IMR-90 (cell line): Measurements from ENCODE around the gene C5AR2. TPM values are rescaled to one million over a fixed set of nuclear protein-coding genes. Genes with fewer than 3 reads are reported as not detected.

Source experiments
- ATAC-seq: fragments of 200-7000 bp; cut with Tn5 transposase; 2 replicates; pipeline ENCODE4 v1.9.1; 2020; ENCODE audit warnings: low read depth, mild to moderate bottlenecking, moderate library complexity
- BruUV-seq: library from RNA; stranded (reverse); fragments of 400-500 nt; replicated peaks from 2 replicates; lab custom pipeline; 2021; lab: Mats Ljungman, UMichigan
- CTCF ChIA-PET: fragments of 300-600 bp; formaldehyde crosslinking; extraction: SDS; loops from one replicate; lab custom pipeline; 2021; ENCODE audit warnings: antibody characterized with exemption; lab: Yijun Ruan, JAX
- POLR2A ChIA-PET: fragments of 300-600 bp; sonication (Branson Sonifier 250); formaldehyde crosslinking; loops from one replicate; lab custom pipeline; 2022; ENCODE audit warnings: antibody characterized with exemption; ENCODE audit not compliant: unreplicated experiment; lab: Charles Lee
- DNase-seq: peaks from one replicate; pipeline ENCODE4 v3.0.0; 2013
- H2AFZ ChIP-seq: replicated peaks from 2 replicates; pipeline ENCODE3; 2013; ENCODE audit warnings: low read length, mild to moderate bottlenecking; ENCODE audit not compliant: poor library complexity
- H2AK5ac ChIP-seq: 2 replicates; pipeline ENCODE4 v1.6.1; 2013; ENCODE audit warnings: low read depth, low read length, inconsistent platforms
- H2AK9ac ChIP-seq: replicated peaks from 2 replicates; pipeline ENCODE3; 2013; ENCODE audit warnings: mild to moderate bottlenecking, low read depth, low read length, moderate library complexity; ENCODE audit not compliant: poor library complexity
- H2BK120ac ChIP-seq: 2 replicates; pipeline ENCODE4 v1.6.1; 2013; ENCODE audit warnings: low read depth, low read length, inconsistent platforms
- H2BK15ac ChIP-seq: 3 replicates; pipeline ENCODE4 v1.6.1; 2013; ENCODE audit warnings: low read depth, low read length, inconsistent platforms
- H2BK20ac ChIP-seq: 2 replicates; pipeline ENCODE4 v1.6.1; 2013; ENCODE audit warnings: low read depth, mild to moderate bottlenecking, inconsistent platforms, low read length, moderate library complexity
- H2BK5ac ChIP-seq: 2 replicates; pipeline ENCODE4 v1.6.1; 2013; ENCODE audit warnings: mild to moderate bottlenecking, low read depth, low read length, inconsistent platforms; ENCODE audit not compliant: poor library complexity, severe bottlenecking
- H3K14ac ChIP-seq: replicated peaks from 2 replicates; pipeline ENCODE4 v1.6.1; 2013; ENCODE audit warnings: low read depth, low read length, inconsistent platforms
- H3K18ac ChIP-seq: 2 replicates; pipeline ENCODE4 v1.6.1; 2013; ENCODE audit warnings: low read depth, low read length, control low read depth
- H3K23ac ChIP-seq: 2 replicates; pipeline ENCODE4 v1.6.1; 2013; ENCODE audit warnings: low read depth, low read length, inconsistent platforms
- H3K27ac ChIP-seq: 2 replicates; pipeline ENCODE4 v1.5.1; 2013; ENCODE audit warnings: mild to moderate bottlenecking, control low read depth, low read length; ENCODE audit not compliant: insufficient read depth
- H3K27me3 ChIP-seq: 2 replicates; pipeline ENCODE4 v1.6.1; 2013; ENCODE audit warnings: low read length; ENCODE audit not compliant: control insufficient read depth, insufficient read depth
- H3K36me3 ChIP-seq: 2 replicates; pipeline ENCODE4 v1.6.1; 2013; ENCODE audit warnings: low read length, mixed read lengths; ENCODE audit not compliant: control insufficient read depth, insufficient read depth
- H3K4ac ChIP-seq: 2 replicates; pipeline ENCODE4 v1.6.1; 2013; ENCODE audit warnings: low read depth, low read length, inconsistent platforms
- H3K4me1 ChIP-seq: 2 replicates; pipeline ENCODE4 v1.6.1; 2013; ENCODE audit warnings: low read length, mixed read lengths; ENCODE audit not compliant: control insufficient read depth, insufficient read depth
- H3K4me2 ChIP-seq: 2 replicates; pipeline ENCODE4 v1.6.1; 2013; ENCODE audit warnings: low read depth, mild to moderate bottlenecking, control low read depth, low read length, moderate library complexity
- H3K4me3 ChIP-seq: 2 replicates; pipeline ENCODE4 v1.5.1; 2013; ENCODE audit warnings: low read depth, mild to moderate bottlenecking, control low read depth, low read length, moderate library complexity; ENCODE audit not compliant: insufficient read depth
- H3K56ac ChIP-seq: 2 replicates; pipeline ENCODE4 v1.6.1; 2013; ENCODE audit warnings: low read length, inconsistent platforms; ENCODE audit not compliant: insufficient read depth; ENCODE audit errors: extremely low read depth
- H3K79me1 ChIP-seq, 2 experiments: 2 replicates each; pipeline ENCODE4 v1.6.1; 2013; ENCODE audit warnings: low read length in 2 of 2, inconsistent platforms in 1 of 2, low read depth in 1 of 2
- H3K9ac ChIP-seq: 2 replicates; pipeline ENCODE4 v1.6.1; 2013; ENCODE audit warnings: low read depth, low read length, control low read depth
- H3K9me1 ChIP-seq: 2 replicates; pipeline ENCODE4 v1.6.1; 2013; ENCODE audit warnings: low read length, inconsistent platforms; ENCODE audit not compliant: insufficient read depth
- H3K9me3 ChIP-seq: 2 replicates; pipeline ENCODE4 v1.6.1; 2013; ENCODE audit warnings: low read length; ENCODE audit not compliant: control insufficient read depth, insufficient read depth
- H4K20me1 ChIP-seq: 2 replicates; pipeline ENCODE4 v1.6.1; 2013; ENCODE audit warnings: low read length, inconsistent platforms; ENCODE audit not compliant: insufficient read depth
- H4K5ac ChIP-seq: 2 replicates; pipeline ENCODE4 v1.6.1; 2013; ENCODE audit warnings: mild to moderate bottlenecking, low read depth, low read length, control low read depth
- H4K8ac ChIP-seq, 2 experiments: 2 replicates each; pipeline ENCODE4 v1.6.1; 2013; ENCODE audit warnings: low read depth in 2 of 2, low read length in 2 of 2, control low read depth in 1 of 2, inconsistent platforms in 1 of 2
- H4K91ac ChIP-seq: 2 replicates; pipeline ENCODE4 v1.6.1; 2013; ENCODE audit warnings: low read depth, low read length, inconsistent platforms; ENCODE audit not compliant: insufficient read depth
- CTCF ChIP-seq: conservative IDR thresholded peaks from 2 replicates; pipeline ENCODE4 v1.5.1; 2012; ENCODE audit warnings: mild to moderate bottlenecking, low read depth, low read length, improper control_type of control experiment
- MAFK ChIP-seq: IDR thresholded peaks from 2 replicates; pipeline ENCODE4 v1.6.1; 2012; ENCODE audit warnings: low read depth, low read length, improper control_type of control experiment
- MAZ ChIP-seq: IDR thresholded peaks from 2 replicates; pipeline ENCODE4 v1.6.1; 2012; ENCODE audit warnings: low read depth, mild to moderate bottlenecking, low read length, improper control_type of control experiment, moderate library complexity, borderline replicate concordance
- NFE2L2 ChIP-seq: fragments of 150-350 bp; IDR thresholded peaks from 2 replicates; pipeline ENCODE4 v1.6.1; 2016; ENCODE audit warnings: low read depth, mild to moderate bottlenecking, low read length
- RCOR1 ChIP-seq: IDR thresholded peaks from 2 replicates; pipeline ENCODE4 v1.6.1; 2012; ENCODE audit warnings: mild to moderate bottlenecking, low read length, improper control_type of control experiment; ENCODE audit not compliant: insufficient replicate concordance
- RFX5 ChIP-seq: IDR thresholded peaks from 2 replicates; pipeline ENCODE4 v1.8.0; 2012; ENCODE audit warnings: low read depth, mild to moderate bottlenecking, low read length, moderate library complexity
- SMC3 ChIP-seq: fragments of 150-350 bp; IDR thresholded peaks from 2 replicates; pipeline ENCODE4 v1.6.1; 2016; ENCODE audit warnings: low read depth, mild to moderate bottlenecking, antibody characterized with exemption, low read length, moderate library complexity
- USF2 ChIP-seq: fragments of 150-350 bp; IDR thresholded peaks from 2 replicates; pipeline ENCODE4 v1.6.1; 2017; ENCODE audit warnings: mild to moderate bottlenecking, antibody characterized with exemption, low read length, low read depth
- WGBS, 2 experiments: methylation state at CpG; one replicate each; pipeline versions ENCODE4 v1.1.5 to v1.1.7; 2013; ENCODE audit warnings: missing lambda C conversion rate in 2 of 2; ENCODE audit not compliant: insufficient read length in 1 of 2; ENCODE audit errors: extremely low coverage in 2 of 2; 5-methylcytosine and 5-hydroxymethylcytosine counted together
- dilution Hi-C: fragments of 300-500 bp; cut with HindIII; formaldehyde crosslinking; loops from one replicate; pipeline ENCODE4 v1.14.3; 2018; ENCODE audit warnings: low sequenced_read_pairs; ENCODE audit not compliant: unreplicated experiment
- in situ Hi-C: fragments of 300-500 bp; cut with MboI; formaldehyde crosslinking; loops from 3 replicates; pipeline ENCODE4 v1.14.3; 2019; ENCODE audit warnings: low sequenced_read_pairs, inconsistent platforms, mixed read lengths
- intact Hi-C: fragments of 100-400 bp; cut with micrococcal nuclease; formaldehyde crosslinking; loops from 2 replicates; pipeline ENCODE4 v1.10.0; 2022
- polyA plus RNA-seq, 3 experiments: library from polyadenylated mRNA; depleted of rRNA; stranded (reverse); fragments of >200 nt; gene quantifications; 2 replicates each; pipeline ENCODE4 v1.2.3, GENCODE V29; 2012; ENCODE audit warnings: low replicate concordance in 1 of 3
- total RNA-seq: library from RNA; depleted of rRNA; stranded (reverse); fragments of >200 nt; gene quantifications from 2 replicates; pipeline ENCODE4 v1.2.3, GENCODE V29; 2012

The C5AR2 gene
- total and polyA plus RNA-seq, 2 of the 4 experiments (the other 2 are of a cell fraction): not detected

GRCh38 chr19:47374876-47375693, 43.1 kb downstream of the C5AR2 start:
- DNase-seq (no peak), ATAC-seq (no peak)
- Histone ChIP-seq H2AK5ac (no peak overlapping the region), H3K36me3 (peaks cover 70% of the 10 kb centered on the region), H3K4me3 (no peak overlapping the region), H4K5ac (no peak overlapping the region), H2BK5ac (no peak overlapping the region), H2BK120ac (no peak overlapping the region), H3K27me3 (no peaks in the 10 kb centered on the region), H4K8ac (no peak overlapping the region), H3K23ac (no peak overlapping the region), H3K9me3 (no peaks in the 10 kb centered on the region), H3K4me1 (peaks cover 2% of the 10 kb centered on the region), H2BK15ac (no peak overlapping the region), H3K4ac (no peak overlapping the region), H3K18ac (no peak overlapping the region), H4K91ac (no peak overlapping the region), H3K9me1 (0 out of 2 replicates have a peak, but pooled peaks cover 5% of the 10 kb centered on the region), H2AFZ (no peak overlapping the region), H3K4me2 (no peak overlapping the region), H3K9ac (no peak overlapping the region), H3K14ac (no peak overlapping the region), H3K79me1 (peaks cover 7 to 19% of the 10 kb centered on the region in 2 experiments; a peak in 3 of 4 replicates), H3K56ac (no peak overlapping the region), H2BK20ac (no peak overlapping the region), H4K20me1 (peaks cover 18% of the 10 kb centered on the region; the same call in 1 of the 2 replicates), H3K27ac (no peak overlapping the region), H2AK9ac (peak overlapping the region; percentile 42)
- dilution Hi-C loops: no loop called here
- no peak for TF ChIP-seq CTCF
- TF ChIP-seq RCOR1: no peak
- TF ChIP-seq MAZ: no peak
- no peak for TF ChIP-seq USF2
- TF ChIP-seq MAFK: no peak
- no peak for TF ChIP-seq RFX5
- no peak for TF ChIP-seq NFE2L2
- no peak for TF ChIP-seq SMC3
- CTCF ChIA-PET: no interaction called here
- BruUV-seq: no TSS peak
- in situ Hi-C loops: no loop called here
- 97% methylated on average over 9 of the region's 30 CpGs; no CpG with 5 or more reads in 1 of the 2 experiments for WGBS, 2 experiments
- POLR2A ChIA-PET: no interaction called here
- intact Hi-C loops: no loop called here
